ENCODE results near the gene GALNT13. TPM values are rescaled to one million over a fixed set of nuclear protein-coding genes. Genes with fewer than 3 reads are reported as not detected.
A peak's percentile ranks its signal among the peaks of the same experiment; 100 is the strongest.

GALNT13 gene
- total and polyA plus RNA-seq, 2 of the 13 experiments (the other 11 are each of a cell fraction or from before 2014, with no cell fraction given), result 1.3 to 5.0 TPM

DNA sequence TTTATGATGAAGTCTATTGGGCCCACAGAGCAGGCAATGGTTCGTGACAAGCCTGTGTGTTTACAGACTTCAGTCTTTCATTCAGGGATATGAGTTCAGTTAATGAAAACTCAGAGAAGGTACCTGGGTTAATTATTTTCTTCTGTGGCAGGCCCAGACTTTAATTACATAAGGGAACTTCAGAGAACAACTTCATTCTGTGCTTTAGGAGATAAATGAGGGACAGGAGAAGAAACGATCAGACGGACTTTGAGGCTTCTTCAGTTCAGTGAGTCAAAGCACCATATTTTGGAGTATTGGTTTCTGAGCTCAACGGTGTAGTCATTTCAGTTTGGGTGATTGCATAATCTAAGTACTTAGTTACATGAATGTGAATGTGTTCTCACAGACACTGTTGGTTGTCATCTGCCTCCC lies 623.7 kb downstream of the GALNT13 start:
- Histone ChIP-seq H2AFZ (ENCODE audit: low read length) (no peak overlapping the region), H3K9me3 (ENCODE audit: low read length) (no peaks in the 10 kb centered on the region), H3K79me2 (ENCODE audit: insufficient read depth, low read length) (no peaks in the 10 kb centered on the region), H4K20me1 (ENCODE audit: insufficient read depth, low read length) (no peaks in the 10 kb centered on the region), H3K9ac (ENCODE audit: insufficient read depth, low read depth, low read length) (no peak overlapping the region), H3K27me3 (ENCODE audit: control insufficient read depth in 1 of 2, insufficient read depth in 2 of 2, low read length in 2 of 2) (no peaks in the 10 kb centered on the region), H3K4me1 (ENCODE audit: insufficient read depth, low read length) (peaks cover 25% of the 10 kb centered on the region), H3K4me3 (replicated peaks in 1 of 3; ENCODE audit: insufficient read depth in 1 of 3, low read depth in 2 of 3, low read length in 3 of 3) (0 out of 6 replicates have a peak overlapping the region, but pooled peaks of 1 of the 3 experiments have one; percentile 4), H3K36me3 (replicated peaks in 1 of 2; ENCODE audit: control insufficient read depth in 1 of 2, insufficient read depth in 2 of 2, low read length in 2 of 2) (no peaks in the 10 kb centered on the region), H3K27ac (ENCODE audit: extremely low read length, insufficient read depth, low read length) (no peak overlapping the region), H3K4me2 (ENCODE audit: low read depth, low read length) (peak overlapping the region; percentile 37)
- ATAC-seq (peak; percentile 90), FAIRE-seq (no peak), DNase-seq (ENCODE audit: low spot score) (peak; percentile 18)
- ChIA-PET POLR2A (no interaction called here), CTCF (ENCODE audit: low intra/inter-chr PET ratio, low total read pairs) (no interaction called here)
- BruUV-seq (replicated peaks), result no TSS peak
- 1% methylated on average over 4 of the region's 4 CpGs for WGBS (ENCODE audit: low lambda C conversion rate)
- intact Hi-C loops (cut with micrococcal nuclease; ENCODE audit: unreplicated experiment), result no loop called here
- in situ Hi-C loops (cut with HindIII; ENCODE audit: extremely low pct_ligation_motif_present, low pct_unique_long_range_greater_than_20kb), result no loop called here
- TF ChIP-seq, protein P1, sequence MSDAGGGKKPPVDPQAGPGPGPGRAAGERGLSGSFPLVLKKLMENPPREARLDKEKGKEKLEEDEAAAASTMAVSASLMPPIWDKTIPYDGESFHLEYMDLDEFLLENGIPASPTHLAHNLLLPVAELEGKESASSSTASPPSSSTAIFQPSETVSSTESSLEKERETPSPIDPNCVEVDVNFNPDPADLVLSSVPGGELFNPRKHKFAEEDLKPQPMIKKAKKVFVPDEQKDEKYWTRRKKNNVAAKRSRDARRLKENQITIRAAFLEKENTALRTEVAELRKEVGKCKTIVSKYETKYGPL (CRISPR knock-in tag; IDR thresholded peaks at IDR 0.05), result peak; percentile 79; the same call in 1 of the 2 replicates
- TF ChIP-seq, protein P2, sequence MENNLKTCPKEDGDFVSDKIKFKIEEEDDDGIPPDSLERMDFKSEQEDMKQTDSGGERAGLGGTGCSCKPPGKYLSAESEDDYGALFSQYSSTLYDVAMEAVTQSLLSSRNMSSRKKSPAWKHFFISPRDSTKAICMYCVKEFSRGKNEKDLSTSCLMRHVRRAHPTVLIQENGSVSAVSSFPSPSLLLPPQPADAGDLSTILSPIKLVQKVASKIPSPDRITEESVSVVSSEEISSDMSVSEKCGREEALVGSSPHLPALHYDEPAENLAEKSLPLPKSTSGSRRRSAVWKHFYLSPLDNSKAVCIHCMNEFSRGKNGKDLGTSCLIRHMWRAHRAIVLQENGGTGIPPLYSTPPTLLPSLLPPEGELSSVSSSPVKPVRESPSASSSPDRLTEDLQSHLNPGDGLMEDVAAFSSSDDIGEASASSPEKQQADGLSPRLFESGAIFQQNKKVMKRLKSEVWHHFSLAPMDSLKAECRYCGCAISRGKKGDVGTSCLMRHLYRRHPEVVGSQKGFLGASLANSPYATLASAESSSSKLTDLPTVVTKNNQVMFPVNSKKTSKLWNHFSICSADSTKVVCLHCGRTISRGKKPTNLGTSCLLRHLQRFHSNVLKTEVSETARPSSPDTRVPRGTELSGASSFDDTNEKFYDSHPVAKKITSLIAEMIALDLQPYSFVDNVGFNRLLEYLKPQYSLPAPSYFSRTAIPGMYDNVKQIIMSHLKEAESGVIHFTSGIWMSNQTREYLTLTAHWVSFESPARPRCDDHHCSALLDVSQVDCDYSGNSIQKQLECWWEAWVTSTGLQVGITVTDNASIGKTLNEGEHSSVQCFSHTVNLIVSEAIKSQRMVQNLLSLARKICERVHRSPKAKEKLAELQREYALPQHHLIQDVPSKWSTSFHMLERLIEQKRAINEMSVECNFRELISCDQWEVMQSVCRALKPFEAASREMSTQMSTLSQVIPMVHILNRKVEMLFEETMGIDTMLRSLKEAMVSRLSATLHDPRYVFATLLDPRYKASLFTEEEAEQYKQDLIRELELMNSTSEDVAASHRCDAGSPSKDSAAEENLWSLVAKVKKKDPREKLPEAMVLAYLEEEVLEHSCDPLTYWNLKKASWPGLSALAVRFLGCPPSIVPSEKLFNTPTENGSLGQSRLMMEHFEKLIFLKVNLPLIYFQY (CRISPR knock-in tag; IDR thresholded peaks at IDR 0.05; ENCODE audit: borderline replicate concordance), result 0 out of 2 replicates have a peak, but pooled peaks have one; percentile 23
- TF ChIP-seq ZNF792 (CRISPR knock-in tag; IDR thresholded peaks at IDR 0.05) (no peak), KDM3A (CRISPR knock-in tag; IDR thresholded peaks at IDR 0.05; ENCODE audit: low read depth) (no peak), SOX13 (IDR thresholded peaks at IDR 0.05) (no peak), SOX13 (CRISPR knock-in tag; conservative IDR thresholded peaks at IDR 0.05 in 1 of 2, IDR thresholded peaks at IDR 0.05 in 1 of 2) (0 out of 4 replicates have a peak, but pooled peaks of 1 of the 2 experiments have one; percentile 19), ZSCAN30 (CRISPR knock-in tag; IDR thresholded peaks at IDR 0.05) (no peak), SKI (IDR thresholded peaks at IDR 0.05; ENCODE audit: partially characterized antibody) (no peak), SOX5 (CRISPR knock-in tag; IDR thresholded peaks at IDR 0.05; ENCODE audit: borderline replicate concordance) (0 out of 2 replicates have a peak, but pooled peaks have one; percentile 22), GATAD2A (CRISPR knock-in tag; IDR thresholded peaks at IDR 0.05) (peak; percentile 61), ERF (CRISPR knock-in tag; IDR thresholded peaks at IDR 0.05) (0 out of 2 replicates have a peak, but pooled peaks have one; percentile 18), CREB1 (IDR thresholded peaks at IDR 0.05) (no peak), CREB1 (CRISPR knock-in tag; IDR thresholded peaks at IDR 0.05) (peak; percentile 55; the same call in 1 of the 2 replicates), RXRB (CRISPR knock-in tag; IDR thresholded peaks at IDR 0.05; ENCODE audit: borderline replicate concordance) (0 out of 2 replicates have a peak, but pooled peaks have one; percentile 32), MIXL1 (CRISPR knock-in tag; IDR thresholded peaks at IDR 0.05) (0 out of 2 replicates have a peak, but pooled peaks have one; percentile 67)
- TF ChIP-seq, protein P3, sequence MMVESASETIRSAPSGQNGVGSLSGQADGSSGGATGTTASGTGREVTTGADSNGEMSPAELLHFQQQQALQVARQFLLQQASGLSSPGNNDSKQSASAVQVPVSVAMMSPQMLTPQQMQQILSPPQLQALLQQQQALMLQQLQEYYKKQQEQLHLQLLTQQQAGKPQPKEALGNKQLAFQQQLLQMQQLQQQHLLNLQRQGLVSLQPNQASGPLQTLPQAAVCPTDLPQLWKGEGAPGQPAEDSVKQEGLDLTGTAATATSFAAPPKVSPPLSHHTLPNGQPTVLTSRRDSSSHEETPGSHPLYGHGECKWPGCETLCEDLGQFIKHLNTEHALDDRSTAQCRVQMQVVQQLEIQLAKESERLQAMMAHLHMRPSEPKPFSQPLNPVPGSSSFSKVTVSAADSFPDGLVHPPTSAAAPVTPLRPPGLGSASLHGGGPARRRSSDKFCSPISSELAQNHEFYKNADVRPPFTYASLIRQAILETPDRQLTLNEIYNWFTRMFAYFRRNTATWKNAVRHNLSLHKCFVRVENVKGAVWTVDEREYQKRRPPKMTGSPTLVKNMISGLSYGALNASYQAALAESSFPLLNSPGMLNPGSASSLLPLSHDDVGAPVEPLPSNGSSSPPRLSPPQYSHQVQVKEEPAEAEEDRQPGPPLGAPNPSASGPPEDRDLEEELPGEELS (CRISPR knock-in tag; IDR thresholded peaks at IDR 0.05), result 0 out of 2 replicates have a peak, but pooled peaks have one; percentile 26
- TF ChIP-seq, protein P4, sequence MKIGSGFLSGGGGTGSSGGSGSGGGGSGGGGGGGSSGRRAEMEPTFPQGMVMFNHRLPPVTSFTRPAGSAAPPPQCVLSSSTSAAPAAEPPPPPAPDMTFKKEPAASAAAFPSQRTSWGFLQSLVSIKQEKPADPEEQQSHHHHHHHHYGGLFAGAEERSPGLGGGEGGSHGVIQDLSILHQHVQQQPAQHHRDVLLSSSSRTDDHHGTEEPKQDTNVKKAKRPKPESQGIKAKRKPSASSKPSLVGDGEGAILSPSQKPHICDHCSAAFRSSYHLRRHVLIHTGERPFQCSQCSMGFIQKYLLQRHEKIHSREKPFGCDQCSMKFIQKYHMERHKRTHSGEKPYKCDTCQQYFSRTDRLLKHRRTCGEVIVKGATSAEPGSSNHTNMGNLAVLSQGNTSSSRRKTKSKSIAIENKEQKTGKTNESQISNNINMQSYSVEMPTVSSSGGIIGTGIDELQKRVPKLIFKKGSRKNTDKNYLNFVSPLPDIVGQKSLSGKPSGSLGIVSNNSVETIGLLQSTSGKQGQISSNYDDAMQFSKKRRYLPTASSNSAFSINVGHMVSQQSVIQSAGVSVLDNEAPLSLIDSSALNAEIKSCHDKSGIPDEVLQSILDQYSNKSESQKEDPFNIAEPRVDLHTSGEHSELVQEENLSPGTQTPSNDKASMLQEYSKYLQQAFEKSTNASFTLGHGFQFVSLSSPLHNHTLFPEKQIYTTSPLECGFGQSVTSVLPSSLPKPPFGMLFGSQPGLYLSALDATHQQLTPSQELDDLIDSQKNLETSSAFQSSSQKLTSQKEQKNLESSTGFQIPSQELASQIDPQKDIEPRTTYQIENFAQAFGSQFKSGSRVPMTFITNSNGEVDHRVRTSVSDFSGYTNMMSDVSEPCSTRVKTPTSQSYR (CRISPR knock-in tag; IDR thresholded peaks at IDR 0.05; ENCODE audit: borderline replicate concordance), result no peak
